Right ventricle myocardium superior (tissue), 1 donor: ENCODE data around the gene CCNDBP1. TPM values are rescaled to one million over a fixed set of nuclear protein-coding genes. Genes with fewer than 3 reads are reported as not detected.
A peak's percentile ranks its signal among the peaks of the same experiment; 100 is the strongest.

Experiments used
- ATAC-seq: fragments of 200-7000 bp; cut with Tn5 transposase; one replicate; pipeline ENCODE4 v1.9.1; 2020; ENCODE audit warnings: mild to moderate bottlenecking; ENCODE audit not compliant: poor library complexity
- DNase-seq: peaks from one replicate; pipeline ENCODE4 v3.0.0-alpha.2; 2020
- intact Hi-C: fragments of 100-400 bp; cut with DNase I; formaldehyde crosslinking; loops from one replicate; pipeline ENCODE4 v1.11.2; 2022
- total RNA-seq: library from RNA; stranded (reverse); fragmentation: NEBNext Ultra II Directional; extraction: Animal tissue kit (Norgen Biotek cat#: 25700); gene quantifications from one replicate; pipeline ENCODE4 v1.2.1, GENCODE V29; 2021
- donor health status: DM: no; HTN: yes; CAD: no; lungs with severe emphysema.

CCNDBP1 gene
- total RNA-seq, 1 donor from 2014 or later = 47.7 TPM

DNA sequence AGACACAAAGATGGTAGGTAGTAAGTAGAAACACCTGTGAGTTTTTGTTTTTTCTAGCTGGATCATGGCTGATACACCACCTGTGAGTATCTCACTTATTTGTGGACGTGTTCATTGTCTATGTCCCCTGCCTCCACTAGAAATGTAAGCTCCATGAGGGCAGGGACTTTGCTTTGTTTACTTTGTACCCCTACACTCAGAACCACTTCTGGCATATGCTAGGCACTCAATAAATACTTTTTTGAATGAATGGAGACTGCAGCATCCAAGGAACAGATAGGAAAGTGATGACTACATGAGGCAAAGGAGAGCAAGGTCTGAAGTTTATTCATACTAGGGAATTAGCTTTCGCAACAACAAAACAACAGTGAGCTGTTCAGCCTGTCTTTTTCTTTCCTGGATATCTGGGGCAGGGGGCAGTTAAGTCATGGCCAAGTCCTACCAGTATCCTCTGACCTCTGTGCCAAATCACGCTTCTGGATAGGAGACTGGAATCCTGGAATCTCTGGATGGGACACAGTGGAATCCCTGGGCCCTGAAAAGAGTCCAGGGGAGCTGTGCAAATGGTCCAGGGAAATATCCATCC lies 47.2 kb downstream of the CCNDBP1 start:
- intact Hi-C loops = no loop called here
- ATAC-seq (no peak), DNase-seq (no peak)

DNA sequence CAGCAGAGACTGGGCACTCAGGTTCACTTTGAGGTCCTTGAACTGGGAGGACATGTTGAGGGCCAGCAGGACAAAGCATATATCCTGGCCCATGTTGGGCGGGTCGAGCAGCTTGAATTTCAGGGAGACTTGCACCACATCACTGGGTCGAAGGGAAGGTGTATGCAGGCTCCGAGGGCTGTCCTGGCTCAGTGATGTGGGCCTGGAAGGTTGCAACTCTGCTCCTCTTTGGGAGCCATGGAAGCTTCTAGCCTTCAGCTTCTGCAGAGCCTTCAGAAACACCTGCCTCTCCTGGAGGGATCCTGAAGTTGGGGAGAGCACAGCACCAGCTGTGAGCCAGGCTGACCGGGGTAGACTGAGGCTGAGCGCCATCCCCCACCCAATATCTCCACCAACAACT lies 50.3 kb downstream of the CCNDBP1 start:
- intact Hi-C loops = no loop called here
- DNase-seq (no peak), ATAC-seq (no peak)

DNA sequence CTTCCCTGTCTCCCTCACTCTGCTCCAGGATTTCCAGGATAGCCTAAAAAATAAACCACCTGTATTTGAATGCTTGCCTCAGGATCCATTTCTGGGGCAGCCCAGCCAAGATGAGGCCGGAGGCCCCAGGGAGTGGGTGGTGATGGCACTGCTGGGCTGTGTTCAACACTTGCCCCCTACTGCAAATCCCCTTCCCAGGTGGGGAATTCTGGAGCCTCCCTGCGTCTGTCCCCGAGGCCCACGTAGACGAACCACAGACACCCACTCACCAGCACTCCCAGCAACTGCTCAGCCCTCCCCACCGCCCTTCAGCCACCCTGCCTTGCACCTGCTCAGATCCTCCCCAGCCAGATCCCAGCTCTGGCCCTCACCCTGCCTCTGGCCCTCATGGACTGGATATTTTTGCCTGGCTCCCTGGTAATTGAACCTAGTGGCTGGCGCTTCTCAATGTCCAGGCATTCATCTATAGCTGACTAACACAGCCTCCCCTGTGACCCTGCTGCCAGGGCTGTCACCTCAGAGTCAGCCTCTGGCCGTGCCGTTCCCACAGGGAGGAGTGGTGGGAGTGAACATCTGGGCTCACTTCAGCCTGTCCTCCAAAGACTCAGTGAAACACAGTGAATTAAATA lies 52.8 kb downstream of the CCNDBP1 start:
- DNase-seq (no peak), ATAC-seq (no peak)
- intact Hi-C loops = no loop called here

DNA sequence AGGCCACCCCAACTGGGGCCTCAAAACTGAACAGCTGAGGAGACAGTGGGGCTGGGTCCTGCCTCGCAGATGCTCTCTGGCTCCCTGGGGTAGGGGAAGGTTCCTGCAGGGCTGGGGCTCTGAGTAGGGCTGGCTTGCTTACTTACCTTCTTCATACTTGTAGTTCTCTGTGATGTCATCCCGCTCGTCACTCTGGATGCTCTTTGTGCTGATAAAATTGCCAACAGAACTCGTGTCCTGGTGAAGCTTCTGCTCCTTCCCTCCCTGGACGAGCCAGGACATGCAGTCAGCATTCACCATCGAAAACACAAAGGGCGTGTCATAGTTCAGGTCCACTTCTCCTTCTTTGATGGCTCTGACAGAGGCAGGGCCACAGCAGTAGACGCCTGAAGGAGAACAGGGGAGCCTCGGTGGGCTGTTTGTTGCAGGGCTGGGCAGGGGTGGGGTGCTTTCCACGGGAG lies 53.5 kb downstream of the CCNDBP1 start:
- intact Hi-C loops = no loop called here
- DNase-seq = no peak
- ATAC-seq = no peak

DNA sequence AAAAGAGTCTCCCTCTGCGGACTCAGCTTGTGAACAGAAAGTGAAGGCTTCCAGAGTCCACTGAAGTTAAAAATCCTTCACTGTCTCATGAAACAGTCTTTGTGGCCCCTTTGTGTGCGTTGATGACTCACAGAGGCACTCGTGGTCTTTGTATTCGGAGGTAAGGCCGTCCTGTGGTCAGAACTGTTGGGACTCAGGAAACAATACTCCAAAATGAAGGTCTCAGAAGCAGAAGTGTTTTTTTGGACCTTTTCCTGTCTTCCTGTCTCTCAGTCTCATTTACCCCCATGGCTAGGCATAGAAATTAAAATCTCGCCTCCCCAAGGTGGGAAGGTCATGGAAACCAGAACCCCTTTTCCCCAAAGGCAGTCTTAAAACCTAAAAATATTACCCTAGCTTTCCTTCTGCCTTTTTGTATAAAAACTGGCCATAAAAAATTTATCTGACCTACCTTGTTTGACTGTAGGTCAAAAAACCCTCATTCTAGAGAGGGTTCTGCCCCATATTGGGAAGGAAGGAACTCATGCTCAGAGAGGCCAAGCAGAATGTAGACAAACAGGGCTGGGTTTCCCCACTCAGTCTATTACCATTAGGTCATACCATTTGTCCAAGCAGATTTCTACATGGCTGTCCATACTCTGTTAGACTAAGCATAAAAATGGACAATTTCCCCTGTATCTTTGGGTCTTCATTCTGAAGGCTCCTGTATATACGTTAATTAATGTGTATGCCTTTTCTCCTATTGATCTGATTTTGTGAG lies 54.7 kb downstream of the CCNDBP1 start:
- no peak for DNase-seq
- no peak for ATAC-seq
- intact Hi-C loops = no loop called here

DNA sequence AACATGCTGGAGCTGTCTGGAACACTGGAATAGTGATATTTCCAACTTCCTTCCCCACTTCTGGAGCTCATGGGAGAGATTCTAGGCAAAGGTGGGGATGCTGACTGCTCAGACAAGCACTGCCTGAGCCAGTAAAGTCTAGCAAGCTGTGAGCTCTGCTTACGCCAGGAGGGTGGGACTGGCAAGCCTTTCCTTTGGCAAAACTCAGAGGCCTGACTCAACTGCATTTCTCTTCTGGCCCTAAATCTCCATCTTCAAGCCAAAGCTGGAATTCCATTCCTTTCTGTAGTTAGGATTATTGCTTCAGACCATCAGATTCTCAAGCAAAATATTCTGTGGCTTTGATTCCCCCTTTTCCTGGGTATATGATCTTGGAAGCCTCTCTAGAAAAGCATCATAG lies 55.9 kb downstream of the CCNDBP1 start:
- ATAC-seq = peak; percentile 91
- no peak for DNase-seq
- intact Hi-C loops = no loop called here

DNA sequence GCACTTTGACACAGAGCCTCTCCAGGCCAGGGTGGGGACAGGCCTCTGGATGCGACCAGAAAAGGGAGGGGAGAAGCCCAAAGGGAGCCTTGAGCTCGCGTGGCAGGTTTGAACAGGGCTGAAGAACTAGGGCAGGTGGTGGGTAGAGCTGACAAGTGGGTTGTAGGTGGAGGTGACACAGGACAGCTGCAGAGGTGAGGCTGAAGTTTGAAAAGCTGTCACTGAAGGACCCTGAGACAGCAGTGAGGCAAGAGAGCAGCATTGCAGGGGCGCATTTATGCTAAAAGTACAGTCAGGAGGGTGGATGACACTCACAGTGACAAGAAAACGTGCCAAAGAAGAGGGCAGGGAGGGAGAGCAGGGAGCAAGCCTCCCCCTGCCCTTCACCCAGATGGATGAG lies 57.4 kb downstream of the CCNDBP1 start:
- ATAC-seq (no peak), DNase-seq (no peak)
- intact Hi-C loops = no loop called here

DNA sequence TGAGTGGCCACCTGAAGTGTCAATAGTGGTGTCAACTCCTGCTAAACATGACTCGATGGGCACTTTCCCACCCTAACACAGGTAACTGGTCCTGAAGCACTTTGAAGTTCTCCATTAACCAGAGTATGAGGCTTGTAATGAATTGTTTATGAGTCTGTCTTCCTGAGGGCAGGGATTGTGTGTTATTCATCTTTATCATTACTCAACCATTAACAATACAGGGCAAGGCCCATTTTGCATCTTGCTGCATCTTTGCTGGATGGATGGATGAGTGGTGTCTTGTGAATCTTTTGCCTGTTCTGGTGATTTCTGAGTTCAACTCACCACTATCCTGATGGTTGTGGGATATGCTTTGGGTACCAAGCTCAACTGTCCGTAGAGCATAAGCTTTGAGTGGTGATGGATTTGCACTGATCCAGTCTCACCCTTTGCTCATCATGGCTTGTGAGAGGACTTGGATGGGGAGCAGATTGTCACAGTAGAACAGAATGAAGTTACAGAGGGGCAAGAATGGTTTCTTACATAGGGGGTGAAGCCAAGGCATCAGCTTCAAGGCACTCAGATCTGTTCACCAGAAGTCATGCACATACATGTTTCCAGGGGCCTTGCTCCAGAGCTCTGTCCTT lies 57.9 kb downstream of the CCNDBP1 start:
- DNase-seq (no peak), ATAC-seq (no peak)
- intact Hi-C loops = no loop called here

DNA sequence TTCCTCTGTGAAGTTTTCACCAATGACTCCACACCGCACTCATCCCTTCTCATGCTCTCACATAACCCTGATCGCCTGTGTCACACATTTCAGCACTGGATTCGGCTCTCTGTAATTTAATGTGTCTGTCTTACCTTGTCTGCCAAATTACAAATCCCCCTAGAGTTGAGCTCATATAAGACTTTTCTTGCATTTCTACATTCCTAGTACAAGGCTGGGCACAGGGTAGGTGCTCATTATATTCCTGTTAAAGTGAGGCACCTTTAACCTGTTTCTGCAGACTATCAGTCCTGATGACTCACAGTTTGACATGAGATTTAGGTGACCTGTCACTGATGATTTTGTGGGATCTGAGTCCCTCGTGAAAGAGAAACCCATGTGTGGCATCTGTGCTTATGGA lies 58.9 kb downstream of the CCNDBP1 start:
- ATAC-seq (no peak), DNase-seq (no peak)
- intact Hi-C loops = no loop called here

DNA sequence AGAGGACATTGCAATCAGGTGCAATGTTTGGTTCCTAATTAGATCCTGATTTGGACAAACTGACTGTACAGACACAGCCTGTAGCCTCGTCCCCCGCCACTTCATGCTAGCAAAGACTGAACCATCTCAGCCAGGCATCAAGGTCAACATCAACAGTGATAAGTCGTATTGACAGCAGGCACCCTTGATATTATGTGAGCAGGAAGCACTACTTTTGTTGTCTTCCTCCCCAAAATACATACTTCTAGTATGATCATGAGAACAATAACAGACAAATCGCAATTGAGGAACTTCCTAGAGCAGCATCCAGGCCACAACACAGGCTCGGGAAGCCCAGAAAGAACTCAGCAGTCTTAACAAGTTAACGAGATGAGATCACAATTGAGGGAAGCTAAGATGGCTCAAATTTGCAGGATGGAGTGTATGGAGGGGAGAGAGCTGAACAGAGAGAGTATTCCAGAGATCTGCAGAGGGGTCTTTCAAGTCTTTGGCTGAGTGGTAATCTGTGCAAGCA lies 61.1 kb downstream of the CCNDBP1 start:
- intact Hi-C loops = no loop called here

More for the DNA sequence above, 61.1 kb downstream of the CCNDBP1 start:
- ATAC-seq = no peak
- no peak for DNase-seq

Other genes starting within 250 kb of the CCNDBP1 start
- 19.5 TPM for gene UBR1, start 79.4 kb upstream of the CCNDBP1 start, total RNA-seq
- gene TMEM62, start 51.8 kb upstream of the CCNDBP1 start, total RNA-seq = 9.4 TPM
- gene EPB42, start 35.6 kb downstream of the CCNDBP1 start, total RNA-seq = 0.24 TPM
- not detected for gene TGM5, start 81.5 kb downstream of the CCNDBP1 start, total RNA-seq
- not detected for gene TGM7, start 116.9 kb downstream of the CCNDBP1 start, total RNA-seq
- gene LCMT2, start 145.2 kb downstream of the CCNDBP1 start, total RNA-seq = 4.8 TPM
- 11.7 TPM for gene ZSCAN29, start 185.6 kb downstream of the CCNDBP1 start, total RNA-seq
- 11.1 TPM for gene TUBGCP4, start 185.7 kb downstream of the CCNDBP1 start, total RNA-seq